Measurements from ENCODE around the gene PDE4C.

The PDE4C gene
- total RNA-seq, result 0 reads per million in 2 donors

DNA sequence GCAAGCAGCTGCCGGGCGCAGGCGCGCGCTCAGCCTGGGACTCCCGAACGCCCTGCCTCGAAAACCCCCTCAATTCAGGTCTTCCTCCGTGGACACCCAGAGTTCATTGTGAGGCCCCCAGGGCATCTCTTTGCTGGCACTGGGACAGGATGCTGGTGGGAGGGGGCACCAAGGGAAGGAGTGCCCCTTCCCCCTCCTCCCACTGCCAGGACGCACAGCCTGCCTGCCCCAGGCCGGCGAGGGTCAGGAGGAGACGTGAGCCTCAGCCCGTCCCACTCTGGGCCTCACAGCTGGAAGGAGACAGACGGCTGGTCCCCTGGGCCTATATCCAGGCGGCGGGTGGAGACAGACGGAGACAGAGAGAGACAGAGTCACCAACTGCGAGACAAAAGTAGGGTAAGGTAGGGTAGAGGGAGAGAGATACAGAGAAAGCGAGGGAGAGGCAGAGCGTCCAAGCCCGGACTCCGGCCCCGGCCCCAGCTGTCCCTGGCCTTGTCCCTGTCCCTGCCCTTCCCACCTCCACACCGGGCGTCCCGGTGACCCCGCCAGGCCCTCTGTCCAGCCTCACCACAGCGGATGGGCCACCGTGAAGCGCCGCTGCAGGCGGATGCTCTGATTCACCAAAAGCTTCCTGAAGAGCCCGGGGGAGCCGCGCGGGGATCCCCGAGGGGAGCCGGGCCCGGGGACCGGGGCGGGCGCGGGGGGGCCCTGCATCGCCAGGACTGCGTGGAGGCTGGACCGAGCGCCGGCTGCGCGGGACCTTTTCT is at the start of gene PDE4C:
PDE4C (minus strand) TSS at position 737 of the 767 bp plus-strand sequence; CDS start at position 714, 23 bp downstream.
- DNase-seq, result no peak

DNA sequence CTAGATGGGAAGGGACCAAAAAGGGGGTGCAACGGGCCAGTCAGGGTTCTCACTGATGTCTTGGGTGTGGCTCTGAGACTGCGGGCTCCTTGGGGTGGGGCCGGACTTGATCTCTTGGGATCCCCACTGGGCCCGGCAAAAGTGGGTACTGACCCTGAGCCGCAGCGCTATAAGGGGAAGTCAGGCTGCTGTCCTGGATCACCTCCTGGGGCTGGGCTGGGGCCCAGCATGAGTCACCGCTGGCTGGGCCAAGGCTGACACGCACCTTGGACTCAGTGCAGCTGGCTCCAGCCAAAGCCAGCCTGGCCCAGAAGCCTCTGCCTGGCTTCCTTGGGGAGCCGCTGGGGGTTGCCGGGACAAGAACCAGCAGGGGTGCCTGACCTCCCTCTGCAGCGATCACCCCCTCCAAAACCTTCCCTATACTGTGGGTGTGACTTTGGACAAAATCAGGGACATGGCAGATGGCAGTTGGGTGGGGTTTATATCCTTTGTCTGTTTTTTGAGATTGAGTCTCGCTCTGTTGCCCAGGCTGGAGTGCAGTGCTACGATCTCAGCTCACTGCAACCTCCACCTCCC is 48.6 kb upstream of the PDE4C start:
- no peak for DNase-seq

DNA sequence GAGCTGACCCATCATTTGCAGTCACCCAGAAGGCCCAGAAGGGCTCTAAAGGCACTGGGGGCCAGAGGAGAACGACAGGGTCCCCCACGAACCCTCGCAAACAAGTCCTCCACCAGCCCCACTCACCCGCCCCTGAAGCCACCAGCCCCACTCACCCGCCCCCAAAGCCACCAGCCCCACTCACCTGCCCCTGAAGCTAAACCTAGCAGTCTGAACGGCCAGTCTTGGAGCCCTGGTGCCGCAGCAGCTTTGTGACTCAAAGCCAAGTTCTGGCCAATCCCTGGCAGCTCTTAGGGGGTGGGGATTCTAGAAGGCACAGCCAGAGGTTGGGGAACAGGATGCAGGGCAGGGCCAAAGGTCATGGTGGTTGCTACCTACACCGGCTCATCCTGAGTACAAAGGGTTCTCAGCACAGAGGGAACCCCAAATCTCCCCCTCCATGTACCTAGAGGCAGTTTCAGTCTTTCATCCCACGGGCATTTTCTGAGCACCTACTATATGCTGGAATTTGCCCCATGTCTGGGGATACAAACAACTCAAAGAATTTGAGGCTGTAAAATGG is 48.1 kb upstream of the PDE4C start, which contains the start of gene IQCN:
IQCN (minus strand) TSS at position 234 of the 562 bp plus-strand sequence. CDS start 4,974 bp downstream, outside the sequence.
- DNase-seq, result no peak

DNA sequence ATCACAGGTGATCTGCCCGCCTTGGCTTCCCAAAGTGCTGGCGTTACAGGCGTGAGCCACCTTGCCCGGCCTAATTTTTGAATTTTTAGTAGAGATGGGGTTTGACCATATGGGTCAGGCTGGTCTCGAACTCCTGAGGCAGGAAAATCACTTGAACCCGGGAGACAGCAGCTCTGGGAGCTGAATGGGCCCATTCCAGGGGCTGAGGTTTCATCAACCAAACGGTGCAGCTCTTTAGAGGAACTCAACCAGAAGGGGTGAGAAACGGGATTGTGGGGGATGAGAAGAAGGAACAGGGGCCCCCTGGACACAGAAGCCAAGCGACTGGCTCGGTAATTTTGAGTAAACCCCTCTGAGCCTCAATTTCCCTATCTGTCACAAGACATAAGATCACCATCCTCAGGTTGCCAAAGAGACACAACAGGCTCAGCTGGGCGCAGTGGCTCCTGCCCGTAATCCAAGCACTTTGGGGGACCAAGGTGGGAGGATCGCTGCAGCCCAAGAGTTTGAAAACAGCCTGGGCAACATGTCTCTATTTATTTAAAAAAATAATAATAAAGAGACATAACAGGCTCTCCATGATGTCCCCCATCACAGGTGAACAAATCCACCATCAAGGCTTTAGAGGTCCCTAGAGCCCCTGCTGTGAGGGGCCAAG is 47.5 kb upstream of the PDE4C start:
- no peak for DNase-seq

DNA sequence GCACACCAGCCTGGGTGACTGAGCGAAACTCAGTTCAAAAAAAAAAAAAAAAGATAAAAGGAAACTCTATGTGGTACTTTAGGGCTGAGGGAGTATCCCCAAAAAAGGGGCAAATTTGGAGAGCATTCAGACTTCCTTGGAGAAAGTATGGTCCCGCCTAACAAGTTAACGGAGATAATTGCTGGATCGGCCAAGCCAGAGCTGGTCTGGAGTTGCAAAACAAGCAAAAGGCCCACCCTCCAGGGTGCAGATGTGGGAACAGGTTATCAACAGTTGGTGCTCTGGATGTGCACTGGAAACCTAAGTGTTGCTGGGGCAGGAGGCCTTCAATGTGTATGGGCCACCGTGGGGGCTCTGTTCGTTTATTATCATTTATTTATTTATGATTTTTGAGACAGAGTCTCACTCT is 45.2 kb upstream of the PDE4C start:
- no peak for DNase-seq

DNA sequence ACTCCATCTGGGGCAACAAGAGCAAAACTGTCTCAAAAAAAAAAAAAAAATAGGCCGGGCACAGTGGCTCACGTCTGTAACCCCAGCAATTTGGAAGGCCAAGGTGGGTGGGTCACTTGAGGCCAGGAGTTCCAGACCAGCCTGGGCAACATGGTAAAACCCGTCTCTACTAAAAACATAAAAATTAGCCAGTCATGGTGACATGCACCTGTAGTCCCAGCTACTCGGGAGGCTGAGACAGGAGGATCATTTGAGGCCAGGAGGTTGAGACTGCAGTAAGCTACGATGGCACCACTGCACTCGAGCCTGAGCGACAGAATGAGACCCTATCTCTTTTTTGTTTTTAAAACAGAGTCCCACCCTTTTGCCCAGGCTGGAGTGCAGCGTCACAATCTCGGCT is 44.1 kb upstream of the PDE4C start:
- DNase-seq, result no peak

DNA sequence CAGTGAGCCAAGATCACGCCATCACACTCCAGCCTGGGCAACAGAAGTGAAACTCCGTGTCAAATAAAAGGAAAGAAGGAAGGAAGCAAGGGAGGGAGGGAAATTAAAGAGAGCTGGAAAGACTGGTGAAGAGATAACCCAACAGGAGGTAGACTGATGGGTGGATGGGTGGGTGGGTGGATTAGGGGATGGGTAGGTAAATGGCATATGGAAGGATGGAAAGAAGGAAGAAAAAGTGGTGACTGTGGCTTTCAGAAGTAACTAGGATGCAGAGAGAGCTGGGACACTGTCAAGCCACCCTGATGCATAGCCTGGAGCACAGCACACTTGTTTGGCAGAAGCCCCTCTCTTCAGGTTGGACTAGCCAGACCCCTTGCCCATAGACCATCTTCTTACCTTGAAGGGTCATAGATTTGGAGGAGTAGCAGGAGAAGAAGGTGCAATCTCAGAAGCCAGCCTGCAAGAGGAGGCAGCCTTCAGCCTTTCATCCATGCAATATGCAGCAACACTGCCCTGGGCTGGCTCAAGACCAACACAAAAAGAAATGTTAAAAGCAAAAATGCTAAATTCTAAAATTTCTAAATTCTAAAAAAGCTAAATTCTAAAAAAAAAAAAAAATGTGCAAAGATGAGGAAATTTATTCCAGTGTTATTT is 43.0 kb upstream of the PDE4C start:
- no peak for DNase-seq

DNA sequence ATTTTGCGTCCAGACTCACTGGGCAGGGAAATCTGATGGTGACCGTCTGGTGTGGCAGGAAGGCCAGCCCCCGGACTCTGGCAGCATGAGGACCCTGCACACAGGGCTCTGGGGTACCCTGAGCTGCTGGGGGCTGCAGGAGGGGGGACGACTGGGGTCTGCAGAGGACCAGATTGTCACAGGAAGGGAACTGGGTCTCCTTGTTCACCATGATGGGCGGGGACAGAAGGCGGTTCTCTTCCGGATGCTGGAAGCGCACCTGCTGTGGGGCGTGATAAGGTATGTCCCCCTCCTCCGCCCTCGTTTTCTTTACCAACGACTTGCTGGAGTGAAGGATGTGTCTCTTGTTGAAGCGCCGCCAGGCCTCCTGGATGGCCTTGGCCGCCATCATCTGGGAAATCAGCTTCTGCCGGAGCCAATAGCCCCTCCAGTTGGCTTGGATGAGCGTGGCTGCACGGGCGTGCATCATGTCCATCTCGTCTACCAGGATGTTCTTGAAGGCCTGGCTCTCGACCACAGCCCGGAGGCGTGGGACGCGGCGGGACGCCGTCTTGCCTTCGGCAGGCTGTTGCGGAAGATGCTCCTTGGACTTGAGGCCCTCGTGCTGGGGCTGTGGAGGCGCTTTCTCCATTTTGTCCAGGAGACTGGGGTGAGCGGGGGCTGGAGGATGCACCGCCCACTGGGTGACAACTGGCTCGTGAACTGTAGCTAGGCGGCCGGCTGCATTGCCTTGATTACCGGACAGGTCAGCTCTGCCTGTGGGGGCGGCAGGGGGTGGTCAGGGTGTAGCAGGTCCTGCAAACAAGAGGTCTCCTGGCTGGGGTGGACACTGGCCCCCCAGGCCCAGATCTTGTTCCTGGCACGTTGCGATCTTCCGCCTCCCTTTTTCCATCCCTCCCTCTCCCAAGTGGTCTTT is 40.8 kb upstream of the PDE4C start:
- DNase-seq, result no peak

DNA sequence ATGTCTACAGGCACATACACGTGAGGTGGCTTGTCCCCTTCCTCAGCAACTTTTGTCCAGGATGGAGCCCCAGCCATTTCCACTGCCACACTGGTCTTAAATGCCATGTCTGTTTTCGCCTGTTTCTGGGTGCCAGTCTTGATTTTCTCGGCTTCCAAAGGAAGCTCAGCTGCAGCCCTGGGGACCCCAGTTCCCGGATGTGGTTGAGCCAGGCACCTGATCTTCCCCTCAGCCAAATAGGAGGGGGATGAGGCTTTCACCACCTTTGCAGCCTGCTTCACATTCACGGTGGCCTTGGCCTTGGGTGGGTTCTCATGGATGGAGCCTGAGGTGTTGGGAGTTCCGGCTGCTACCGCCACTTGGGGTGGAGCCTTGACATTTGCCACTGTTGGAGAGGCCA is 39.3 kb upstream of the PDE4C start:
- no peak for DNase-seq

DNA sequence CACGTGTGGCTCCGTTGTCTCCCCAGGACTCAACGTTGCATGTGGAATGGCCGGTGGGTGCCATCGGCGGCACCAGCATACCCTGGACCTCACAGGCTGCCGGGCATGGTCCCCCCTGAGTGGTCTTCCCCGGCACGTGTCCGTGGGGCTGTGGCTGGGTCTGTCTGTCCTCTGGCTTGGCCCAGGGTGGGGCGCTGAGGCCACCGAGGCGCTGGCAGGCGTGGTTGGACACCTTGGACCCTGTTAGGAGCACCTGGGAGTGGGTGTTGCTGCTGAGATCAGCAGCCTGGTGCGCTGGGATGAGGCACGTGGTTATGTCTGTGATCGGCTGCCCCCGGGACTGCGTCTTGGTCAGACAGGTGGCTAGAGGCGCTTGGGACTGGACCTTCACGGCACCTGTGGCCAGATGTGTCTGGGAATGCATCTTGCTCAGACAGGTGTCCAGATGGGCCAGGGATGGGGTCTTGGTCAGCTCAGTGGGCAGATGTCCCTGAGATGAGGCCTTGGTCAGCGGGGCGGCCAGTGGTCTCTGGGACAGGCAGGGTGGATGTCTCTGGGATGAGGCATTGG is 38.8 kb upstream of the PDE4C start:
- DNase-seq, result no peak

DNA sequence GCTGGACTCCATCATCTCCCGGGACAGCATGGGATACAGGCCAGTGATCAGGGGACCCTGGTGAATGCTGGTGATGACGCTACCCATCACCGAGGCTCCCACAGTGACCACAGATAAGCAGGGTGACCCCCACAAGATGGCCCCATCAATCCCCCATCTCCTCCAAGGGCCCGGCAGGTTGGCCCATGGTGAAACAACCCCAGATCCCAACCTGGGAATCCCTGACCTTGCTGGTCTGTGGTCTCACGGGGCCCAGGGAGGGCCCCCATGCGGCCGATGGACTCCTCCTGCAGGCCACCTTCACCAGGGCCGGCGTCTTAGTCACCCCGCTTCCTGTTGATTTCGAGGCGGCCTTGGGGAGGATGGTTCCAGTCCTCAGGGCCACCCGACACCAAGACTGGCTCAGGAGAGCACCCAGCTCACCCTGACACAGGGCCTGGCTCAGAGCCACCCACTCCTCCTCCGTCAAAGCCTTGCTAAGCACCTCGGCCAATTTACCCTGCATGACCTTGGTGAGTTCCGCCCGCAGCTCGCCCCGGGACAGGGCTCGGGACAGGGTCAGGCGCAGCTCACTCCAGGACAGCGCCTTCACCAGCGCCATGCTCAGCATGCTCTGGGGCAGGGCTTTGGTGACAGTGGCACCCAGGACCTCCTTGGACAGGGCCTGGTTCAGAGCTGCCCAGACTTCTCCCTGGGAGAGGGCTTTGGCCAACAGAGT is 38.1 kb upstream of the PDE4C start:
- DNase-seq, result no peak

DNA sequence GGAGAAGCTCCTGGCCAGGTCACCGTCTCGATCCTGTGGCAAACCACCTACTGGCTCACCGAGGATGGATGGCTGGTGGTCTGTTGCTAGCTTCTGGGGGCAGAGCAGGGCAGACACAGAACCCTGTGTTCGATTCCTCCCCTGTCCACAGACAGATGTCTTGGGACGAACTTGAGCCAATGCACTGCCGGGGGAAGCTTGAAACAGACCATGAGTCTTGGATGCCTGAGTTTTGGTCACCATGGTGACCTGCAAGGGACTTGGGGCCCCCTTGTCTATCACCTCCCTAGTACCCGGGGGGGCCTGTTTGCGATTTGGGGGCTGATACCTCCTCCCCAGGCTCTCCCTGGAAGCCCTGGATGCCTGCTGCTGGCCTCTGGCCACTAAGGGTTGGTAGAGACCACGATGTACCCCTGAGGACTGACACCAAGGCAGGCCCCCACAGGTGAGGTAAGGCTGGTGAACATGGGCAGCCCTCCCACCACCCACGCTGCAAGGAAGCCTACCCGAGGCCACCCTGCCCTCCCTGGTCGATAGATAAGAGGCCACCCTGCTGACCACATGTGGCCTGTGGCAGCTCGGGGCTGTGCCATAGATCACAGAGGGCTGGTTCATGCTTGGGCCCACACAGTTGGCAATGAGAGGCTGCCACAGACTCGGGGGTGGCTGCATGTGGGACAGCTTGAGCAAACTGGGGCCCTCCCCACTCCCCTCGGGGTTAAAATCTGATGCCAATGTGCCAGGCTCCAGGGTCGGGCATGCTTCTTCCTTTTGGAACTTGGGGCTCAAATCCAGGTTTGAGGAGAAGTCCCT is 37.3 kb upstream of the PDE4C start:
- DNase-seq, result no peak

DNA sequence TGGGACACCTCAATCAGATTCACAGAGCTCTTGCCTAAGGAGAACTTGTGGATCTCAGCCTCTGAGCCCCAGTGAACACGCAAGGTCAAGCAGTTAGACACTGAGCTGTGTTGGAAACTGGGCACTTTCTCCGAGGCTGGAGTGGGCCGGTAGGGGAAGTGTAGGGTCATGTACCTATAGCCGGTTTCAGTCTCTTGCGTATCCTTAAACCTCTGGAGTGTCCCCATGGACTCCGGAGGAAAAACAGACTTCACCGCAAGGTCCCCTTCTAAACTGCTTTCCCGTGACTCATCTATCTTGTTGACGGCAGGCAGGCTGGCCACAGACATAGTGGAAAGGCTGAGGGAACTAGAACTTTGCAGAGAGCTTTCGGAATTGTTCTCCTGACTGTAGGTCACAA is 36.7 kb upstream of the PDE4C start:
- no peak for DNase-seq

DNA sequence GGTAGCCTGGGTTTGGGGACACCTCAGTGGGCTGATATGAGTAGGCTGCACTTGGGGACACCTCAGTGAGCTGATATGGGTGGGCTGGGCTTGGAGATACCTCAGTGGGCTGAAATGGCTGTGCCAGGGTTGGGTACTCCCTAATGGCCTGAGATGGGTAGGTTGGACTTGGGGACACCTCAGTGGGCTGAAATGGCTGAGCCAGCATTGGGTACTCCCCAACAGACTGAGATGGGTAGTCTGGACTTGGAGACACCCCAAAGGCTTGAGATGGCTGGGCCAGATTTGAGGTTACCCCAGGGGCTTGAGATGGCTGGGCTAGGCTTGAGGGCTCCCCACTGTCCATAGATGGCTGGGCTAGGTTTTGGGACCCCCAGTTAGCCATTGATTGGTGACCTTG is 35.9 kb upstream of the PDE4C start:
- no peak for DNase-seq

DNA sequence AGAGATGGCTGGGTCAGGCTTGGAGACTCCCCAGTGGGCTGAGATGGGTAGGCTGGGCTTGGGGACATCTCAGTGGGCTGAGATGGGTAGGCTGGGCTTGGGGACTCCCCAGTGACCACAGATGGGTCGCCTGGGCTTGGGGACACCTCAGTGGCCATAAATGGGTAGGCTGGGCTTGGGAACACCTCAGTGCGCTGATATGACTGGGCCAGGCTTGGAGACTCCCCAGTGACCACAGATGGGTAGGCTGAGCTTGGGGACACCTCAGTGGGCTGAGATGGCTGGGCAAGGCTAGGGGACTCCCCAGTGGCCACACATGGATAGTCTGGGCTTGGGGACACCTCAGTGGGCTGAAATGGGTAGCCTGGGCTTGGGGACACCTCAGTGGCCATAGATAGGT is 35.2 kb upstream of the PDE4C start:
- DNase-seq, result no peak

DNA sequence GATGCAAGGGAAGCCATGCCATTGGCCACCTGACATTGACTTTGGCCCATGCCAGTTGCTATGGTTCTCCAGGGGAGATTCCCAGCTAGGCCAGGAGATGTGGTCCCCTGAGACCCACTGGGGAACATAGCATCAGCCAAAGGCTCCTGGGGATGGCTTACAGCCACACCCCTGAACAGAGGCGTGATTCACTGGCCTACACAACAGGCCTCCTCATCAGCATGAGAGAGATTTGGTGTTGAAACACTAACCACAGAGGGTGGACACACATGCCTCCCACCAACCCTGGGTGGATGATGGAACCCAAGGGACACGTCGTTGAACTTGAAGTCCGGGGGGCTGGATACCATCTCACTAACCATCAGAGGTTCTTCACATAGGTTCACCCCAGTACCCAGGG is 33.7 kb upstream of the PDE4C start:
- DNase-seq, result no peak

DNA sequence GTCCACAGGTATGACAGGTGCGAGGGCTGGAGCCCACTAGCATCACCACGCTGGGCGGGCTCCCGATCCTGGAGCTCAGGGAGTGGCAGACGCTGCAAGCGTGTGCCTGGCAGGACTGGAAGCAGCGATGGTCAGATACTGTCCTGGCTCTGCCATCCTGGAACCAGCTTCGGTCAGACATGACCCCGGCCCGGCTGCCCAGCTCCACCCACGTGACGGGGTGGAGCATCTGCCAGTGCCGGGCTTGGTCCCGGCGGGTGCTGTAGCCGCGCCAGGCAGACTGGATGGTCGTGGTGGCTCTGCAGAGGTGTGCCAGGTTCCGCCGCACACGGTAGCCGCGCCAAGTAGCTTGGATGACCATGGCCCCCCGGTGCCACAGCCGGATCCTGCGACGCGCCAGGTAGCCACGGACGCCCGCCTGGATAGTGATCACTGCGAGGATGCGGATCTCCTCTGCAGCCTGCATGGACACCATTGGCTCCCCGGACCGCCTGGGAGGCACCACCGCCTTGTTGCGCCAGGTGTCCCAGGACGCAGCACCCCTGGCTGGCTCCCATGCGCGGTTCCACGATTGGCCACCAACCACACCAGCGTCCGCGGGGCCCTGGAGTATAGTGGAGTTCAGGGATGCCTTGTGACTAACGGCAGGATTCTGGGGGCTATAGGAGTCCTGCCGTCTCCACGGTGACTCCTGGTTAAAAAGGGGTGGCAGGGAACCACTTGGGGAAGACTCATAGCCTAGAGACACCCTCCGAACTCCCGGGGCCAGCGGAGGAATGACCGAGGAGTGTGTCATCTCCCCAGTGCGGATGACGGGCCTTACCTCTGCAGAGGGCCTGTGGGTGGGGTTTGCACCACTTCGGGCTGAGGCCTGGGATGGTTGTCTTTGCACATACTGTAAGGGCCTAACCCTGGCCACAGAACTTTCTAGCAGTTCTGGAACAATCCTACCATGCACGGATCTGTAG is 31.5 kb upstream of the PDE4C start:
- DNase-seq, result no peak

DNA sequence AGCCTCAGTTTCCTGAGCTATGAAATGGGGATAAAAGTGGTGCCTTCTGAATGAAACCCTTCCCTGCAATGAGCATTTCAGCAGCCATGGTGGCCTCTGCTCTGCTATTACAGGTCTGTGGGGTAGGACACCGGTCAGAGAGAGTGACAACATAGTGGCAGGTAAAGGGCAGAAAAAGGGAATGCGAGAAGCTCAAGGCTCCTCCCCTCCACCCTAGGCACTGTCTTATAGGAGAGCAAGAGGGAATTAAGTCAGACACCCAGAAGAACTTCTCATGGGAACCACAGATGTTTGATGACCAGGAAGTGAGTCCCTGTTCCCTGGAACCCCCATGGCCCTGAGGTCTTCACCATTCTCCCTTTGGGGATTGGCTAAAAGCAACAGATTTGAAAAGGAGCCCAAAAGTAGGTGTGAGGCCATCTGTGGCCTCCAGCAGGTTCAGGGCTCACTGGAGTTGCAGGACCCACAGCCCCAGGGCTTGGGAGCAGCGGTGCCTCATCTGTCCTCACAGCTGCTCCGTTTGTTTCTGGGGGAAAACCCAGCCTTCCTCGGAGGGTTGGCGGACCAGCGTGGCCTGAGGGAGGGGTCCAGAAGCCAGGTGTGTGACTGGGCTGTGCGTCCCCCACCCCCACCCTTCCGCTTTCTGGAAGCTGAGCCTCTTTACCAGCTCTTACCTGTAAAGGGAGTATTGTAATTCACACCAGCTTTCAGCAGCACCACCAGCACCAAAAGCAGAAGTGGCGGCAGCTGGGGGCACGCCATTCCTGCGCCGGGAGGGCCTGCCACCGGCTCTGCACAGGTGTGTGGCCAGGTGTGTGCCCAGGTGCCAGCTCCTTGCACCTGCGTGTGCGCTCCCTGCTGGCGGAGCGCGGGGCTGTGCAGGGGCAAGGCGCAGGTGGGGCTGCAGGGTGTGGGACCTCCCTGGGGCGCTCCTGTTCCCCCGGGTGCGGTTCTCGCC is 28.6 kb upstream of the PDE4C start:
- DNase-seq, result no peak
